DND-41 (cell line): ENCODE data around the gene PAPPA.

Source experiments
- EZH2 ChIP-seq: IDR thresholded peaks from 3 replicates; pipeline ENCODE4 v1.6.1; 2012; ENCODE audit warnings: borderline replicate concordance, low read depth, mild to moderate bottlenecking, moderate library complexity, low read length, inconsistent platforms; ENCODE audit not compliant: severe bottlenecking
- TF ChIP-seq, protein P1 (sequence below): IDR thresholded peaks from 2 replicates; pipeline ENCODE4 v1.5.1; 2012; ENCODE audit warnings: borderline replicate concordance, low read length, moderate library complexity, mild to moderate bottlenecking; ENCODE audit not compliant: poor library complexity, severe bottlenecking; ENCODE audit errors: extremely low read depth

DNA sequence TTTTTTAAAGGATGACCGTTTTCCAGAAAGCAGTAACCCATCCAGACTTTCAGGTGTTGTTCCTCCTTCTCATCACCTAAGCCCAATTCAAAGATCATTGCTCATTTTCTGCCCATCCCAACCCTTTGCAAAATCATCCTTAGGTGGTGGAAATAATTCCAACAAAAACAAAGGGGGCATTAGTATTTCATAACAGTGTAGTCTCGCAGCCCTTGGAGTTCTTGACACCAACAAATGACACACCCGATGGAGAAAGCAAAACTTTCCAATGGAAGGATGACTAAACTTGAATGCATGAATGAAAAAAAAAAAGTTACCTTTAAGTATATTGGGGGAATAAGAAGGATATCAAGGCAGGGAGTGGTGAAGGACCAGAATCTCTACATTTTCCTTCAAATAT is 117.0 kb downstream of the PAPPA start:
- TF ChIP-seq, protein P1, sequence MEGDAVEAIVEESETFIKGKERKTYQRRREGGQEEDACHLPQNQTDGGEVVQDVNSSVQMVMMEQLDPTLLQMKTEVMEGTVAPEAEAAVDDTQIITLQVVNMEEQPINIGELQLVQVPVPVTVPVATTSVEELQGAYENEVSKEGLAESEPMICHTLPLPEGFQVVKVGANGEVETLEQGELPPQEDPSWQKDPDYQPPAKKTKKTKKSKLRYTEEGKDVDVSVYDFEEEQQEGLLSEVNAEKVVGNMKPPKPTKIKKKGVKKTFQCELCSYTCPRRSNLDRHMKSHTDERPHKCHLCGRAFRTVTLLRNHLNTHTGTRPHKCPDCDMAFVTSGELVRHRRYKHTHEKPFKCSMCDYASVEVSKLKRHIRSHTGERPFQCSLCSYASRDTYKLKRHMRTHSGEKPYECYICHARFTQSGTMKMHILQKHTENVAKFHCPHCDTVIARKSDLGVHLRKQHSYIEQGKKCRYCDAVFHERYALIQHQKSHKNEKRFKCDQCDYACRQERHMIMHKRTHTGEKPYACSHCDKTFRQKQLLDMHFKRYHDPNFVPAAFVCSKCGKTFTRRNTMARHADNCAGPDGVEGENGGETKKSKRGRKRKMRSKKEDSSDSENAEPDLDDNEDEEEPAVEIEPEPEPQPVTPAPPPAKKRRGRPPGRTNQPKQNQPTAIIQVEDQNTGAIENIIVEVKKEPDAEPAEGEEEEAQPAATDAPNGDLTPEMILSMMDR, result no peak
- no peak for TF ChIP-seq EZH2
